ENCODE measurements around the gene PTPRD.

Gene PTPRD

GRCh38 chr9:9747787-9748186 lies 865.0 kb downstream of the PTPRD start:
- Histone ChIP-seq H3K27me3 (ENCODE audit: control insufficient read depth, insufficient read depth, low read length, poor library complexity, severe bottlenecking) (no peaks in the 10 kb centered on the region), H3K27ac (ENCODE audit: insufficient read depth, low read depth, low read length, poor library complexity, severe bottlenecking) (no peak overlapping the region), H3K9me3 (ENCODE audit: control insufficient read depth, low read length) (no peaks in the 10 kb centered on the region), H3K36me3 (ENCODE audit: control insufficient read depth, insufficient read depth, low read length) (no peaks in the 10 kb centered on the region), H3K4me1 (ENCODE audit: control insufficient read depth, insufficient read depth, low read length) (no peaks in the 10 kb centered on the region), H3K4me3 (ENCODE audit: insufficient read depth, low read depth, low read length) (no peak overlapping the region)
- 93 to 94% methylated on average over 4 of the region's 4 CpGs for WGBS, 2 experiments

GRCh38 chr9:9746826-9747225 lies 866.0 kb downstream of the PTPRD start:
- 82 to 88% methylated on average over 1 of the region's 1 CpG for WGBS, 2 experiments
- no peaks in the 10 kb centered on the region for H3K36me3 ChIP-seq (ENCODE audit: control insufficient read depth, insufficient read depth, low read length)
- no peak overlapping the region for H3K27ac ChIP-seq (ENCODE audit: insufficient read depth, low read depth, low read length, poor library complexity, severe bottlenecking)
- H3K27me3 ChIP-seq (ENCODE audit: control insufficient read depth, insufficient read depth, low read length, poor library complexity, severe bottlenecking) = no peaks in the 10 kb centered on the region
- H3K4me3 ChIP-seq (ENCODE audit: insufficient read depth, low read depth, low read length) = no peak overlapping the region
- no peaks in the 10 kb centered on the region for H3K9me3 ChIP-seq (ENCODE audit: control insufficient read depth, low read length)
- no peaks in the 10 kb centered on the region for H3K4me1 ChIP-seq (ENCODE audit: control insufficient read depth, insufficient read depth, low read length)

GRCh38 chr9:9743822-9744221 lies 869.0 kb downstream of the PTPRD start:
- no peaks in the 10 kb centered on the region for H3K27me3 ChIP-seq (ENCODE audit: control insufficient read depth, insufficient read depth, low read length, poor library complexity, severe bottlenecking)
- H3K4me3 ChIP-seq (ENCODE audit: insufficient read depth, low read depth, low read length) = no peak overlapping the region
- no peaks in the 10 kb centered on the region for H3K36me3 ChIP-seq (ENCODE audit: control insufficient read depth, insufficient read depth, low read length)
- H3K27ac ChIP-seq (ENCODE audit: insufficient read depth, low read depth, low read length, poor library complexity, severe bottlenecking) = no peak overlapping the region
- WGBS, 2 experiments = 95 to 97% methylated on average over 7 of the region's 7 CpGs
- H3K4me1 ChIP-seq (ENCODE audit: control insufficient read depth, insufficient read depth, low read length) = no peaks in the 10 kb centered on the region
- H3K9me3 ChIP-seq (ENCODE audit: control insufficient read depth, low read length) = no peaks in the 10 kb centered on the region

- 67 to 90% methylated on average over 2 of the region's 3 CpGs for WGBS, 2 experiments
- Histone ChIP-seq H3K9me3 (ENCODE audit: control insufficient read depth, low read length) (no peaks in the 10 kb centered on the region), H3K27ac (ENCODE audit: insufficient read depth, low read depth, low read length, poor library complexity, severe bottlenecking) (no peak overlapping the region), H3K4me1 (ENCODE audit: control insufficient read depth, insufficient read depth, low read length) (no peaks in the 10 kb centered on the region), H3K36me3 (ENCODE audit: control insufficient read depth, insufficient read depth, low read length) (no peaks in the 10 kb centered on the region), H3K4me3 (ENCODE audit: insufficient read depth, low read depth, low read length) (no peak overlapping the region), H3K27me3 (ENCODE audit: control insufficient read depth, insufficient read depth, low read length, poor library complexity, severe bottlenecking) (no peaks in the 10 kb centered on the region)
Observed at GRCh38 chr9:9730174-9730573, 882.6 kb downstream of the PTPRD start.

- no peak overlapping the region for H3K4me3 ChIP-seq (ENCODE audit: insufficient read depth, low read depth, low read length)
- H3K27ac ChIP-seq (ENCODE audit: insufficient read depth, low read depth, low read length, poor library complexity, severe bottlenecking) = no peak overlapping the region
- H3K27me3 ChIP-seq (ENCODE audit: control insufficient read depth, insufficient read depth, low read length, poor library complexity, severe bottlenecking) = no peaks in the 10 kb centered on the region
- H3K4me1 ChIP-seq (ENCODE audit: control insufficient read depth, insufficient read depth, low read length) = no peaks in the 10 kb centered on the region
- H3K9me3 ChIP-seq (ENCODE audit: control insufficient read depth, low read length) = no peaks in the 10 kb centered on the region
- WGBS, 2 experiments = 87 to 100% methylated on average over 2 of the region's 2 CpGs
- no peaks in the 10 kb centered on the region for H3K36me3 ChIP-seq (ENCODE audit: control insufficient read depth, insufficient read depth, low read length)
Observed at GRCh38 chr9:9729082-9729481, 883.7 kb downstream of the PTPRD start.

- Histone ChIP-seq H3K27me3 (ENCODE audit: control insufficient read depth, insufficient read depth, low read length, poor library complexity, severe bottlenecking) (no peaks in the 10 kb centered on the region), H3K36me3 (ENCODE audit: control insufficient read depth, insufficient read depth, low read length) (no peaks in the 10 kb centered on the region), H3K4me1 (ENCODE audit: control insufficient read depth, insufficient read depth, low read length) (no peaks in the 10 kb centered on the region), H3K9me3 (ENCODE audit: control insufficient read depth, low read length) (no peaks in the 10 kb centered on the region), H3K4me3 (ENCODE audit: insufficient read depth, low read depth, low read length) (no peak overlapping the region), H3K27ac (ENCODE audit: insufficient read depth, low read depth, low read length, poor library complexity, severe bottlenecking) (no peak overlapping the region)
- 87 to 88% methylated on average over 16 of the region's 16 CpGs for WGBS, 2 experiments
Observed at GRCh38 chr9:9719373-9720112, 893.3 kb downstream of the PTPRD start.

- H3K4me3 ChIP-seq (ENCODE audit: insufficient read depth, low read depth, low read length) = no peak overlapping the region
Observed at GRCh38 chr9:9718691-9719090, 894.1 kb downstream of the PTPRD start.

GRCh38 chr9:9679433-9679832 lies 933.4 kb downstream of the PTPRD start:
- Histone ChIP-seq H3K27ac (ENCODE audit: insufficient read depth, low read depth, low read length, poor library complexity, severe bottlenecking) (no peak overlapping the region), H3K9me3 (ENCODE audit: control insufficient read depth, low read length) (no peaks in the 10 kb centered on the region), H3K36me3 (ENCODE audit: control insufficient read depth, insufficient read depth, low read length) (no peaks in the 10 kb centered on the region), H3K4me1 (ENCODE audit: control insufficient read depth, insufficient read depth, low read length) (no peaks in the 10 kb centered on the region), H3K27me3 (ENCODE audit: control insufficient read depth, insufficient read depth, low read length, poor library complexity, severe bottlenecking) (no peaks in the 10 kb centered on the region), H3K4me3 (ENCODE audit: insufficient read depth, low read depth, low read length) (no peak overlapping the region)
- WGBS, 2 experiments = 98 to 100% methylated on average over 2 to 3 of the region's 3 CpGs

More at GRCh38 chr9:9718691-9719090, 894.1 kb downstream of the PTPRD start:
- H3K27me3 ChIP-seq (ENCODE audit: control insufficient read depth, insufficient read depth, low read length, poor library complexity, severe bottlenecking) = no peaks in the 10 kb centered on the region
- H3K36me3 ChIP-seq (ENCODE audit: control insufficient read depth, insufficient read depth, low read length) = no peaks in the 10 kb centered on the region
- no peaks in the 10 kb centered on the region for H3K4me1 ChIP-seq (ENCODE audit: control insufficient read depth, insufficient read depth, low read length)
- H3K27ac ChIP-seq (ENCODE audit: insufficient read depth, low read depth, low read length, poor library complexity, severe bottlenecking) = no peak overlapping the region
- H3K9me3 ChIP-seq (ENCODE audit: control insufficient read depth, low read length) = no peaks in the 10 kb centered on the region
- WGBS, 2 experiments = 93 to 94% methylated on average over 3 of the region's 3 CpGs

GRCh38 chr9:9674461-9674860 lies 938.3 kb downstream of the PTPRD start:
- no peak overlapping the region for H3K4me3 ChIP-seq (ENCODE audit: insufficient read depth, low read depth, low read length)
- no peaks in the 10 kb centered on the region for H3K27me3 ChIP-seq (ENCODE audit: control insufficient read depth, insufficient read depth, low read length, poor library complexity, severe bottlenecking)
- H3K36me3 ChIP-seq (ENCODE audit: control insufficient read depth, insufficient read depth, low read length) = no peaks in the 10 kb centered on the region
- H3K27ac ChIP-seq (ENCODE audit: insufficient read depth, low read depth, low read length, poor library complexity, severe bottlenecking) = no peak overlapping the region
- no peaks in the 10 kb centered on the region for H3K9me3 ChIP-seq (ENCODE audit: control insufficient read depth, low read length)
- no peaks in the 10 kb centered on the region for H3K4me1 ChIP-seq (ENCODE audit: control insufficient read depth, insufficient read depth, low read length)
- no CpG with 5 or more reads among the region's 3 CpGs for WGBS, 2 experiments

- H3K36me3 ChIP-seq (ENCODE audit: control insufficient read depth, insufficient read depth, low read length) = no peaks in the 10 kb centered on the region
- H3K4me1 ChIP-seq (ENCODE audit: control insufficient read depth, insufficient read depth, low read length) = no peaks in the 10 kb centered on the region
- H3K27ac ChIP-seq (ENCODE audit: insufficient read depth, low read depth, low read length, poor library complexity, severe bottlenecking) = no peak overlapping the region
- H3K4me3 ChIP-seq (ENCODE audit: insufficient read depth, low read depth, low read length) = no peak overlapping the region
- H3K27me3 ChIP-seq (ENCODE audit: control insufficient read depth, insufficient read depth, low read length, poor library complexity, severe bottlenecking) = no peaks in the 10 kb centered on the region
- no peaks in the 10 kb centered on the region for H3K9me3 ChIP-seq (ENCODE audit: control insufficient read depth, low read length)
- WGBS, 2 experiments = 92 to 97% methylated on average over 3 of the region's 3 CpGs
Observed at GRCh38 chr9:9670454-9670853, 942.3 kb downstream of the PTPRD start.
